ENCODE measurements around the gene COBLL1. TPM values are rescaled to one million over a fixed set of nuclear protein-coding genes. Genes with fewer than 3 reads are reported as not detected.
"Not testable (repeated sequence)": the region's sequence is repeated elsewhere in the genome, so short reads cannot be mapped to it uniquely, and the experiment has no call there.

The COBLL1 gene
- total and polyA plus RNA-seq, 8 donors = 19.1 to 74.8 (median 22.1) TPM

GRCh38 chr2:164868563-164869419, 27.2 kb upstream of the COBLL1 start:
- DNase-seq (no peak), ATAC-seq (no peak)
- H3K9me3 ChIP-seq = no peaks in the 10 kb centered on the region
- no peak overlapping the region for H3K27ac ChIP-seq
- TF ChIP-seq CTCF (IDR thresholded peaks at IDR 0.05) = no peak
- no peaks in the 10 kb centered on the region for H3K36me3 ChIP-seq
- no peaks in the 10 kb centered on the region for H3K27me3 ChIP-seq
- intact Hi-C loops (cut with DNase I) = no loop called here
- no peak overlapping the region for H3K4me3 ChIP-seq
- no peaks in the 10 kb centered on the region for H3K4me1 ChIP-seq

- Histone ChIP-seq H3K27me3 (no peaks in the 10 kb centered on the region), H3K36me3 (no peaks in the 10 kb centered on the region), H3K9me3 (no peaks in the 10 kb centered on the region), H3K4me3 (no peak overlapping the region), H3K27ac (no peak overlapping the region), H3K4me1 (no peaks in the 10 kb centered on the region)
- DNase-seq = no peak
- no peak for ATAC-seq
- TF ChIP-seq CTCF (IDR thresholded peaks at IDR 0.05) = no peak
- intact Hi-C loops (cut with DNase I) = no loop called here
Observed at GRCh38 chr2:164867779-164868397, 26.3 kb upstream of the COBLL1 start.

- ATAC-seq; DNase-seq; H3K4me1 ChIP-seq; H3K36me3 ChIP-seq; H3K9me3 ChIP-seq; H3K27ac ChIP-seq; H3K4me3 ChIP-seq; intact Hi-C loops (cut with DNase I); H3K27me3 ChIP-seq: not testable (repeated sequence)
Observed at GRCh38 chr2:164866381-164866780, 24.8 kb upstream of the COBLL1 start.

DNA sequence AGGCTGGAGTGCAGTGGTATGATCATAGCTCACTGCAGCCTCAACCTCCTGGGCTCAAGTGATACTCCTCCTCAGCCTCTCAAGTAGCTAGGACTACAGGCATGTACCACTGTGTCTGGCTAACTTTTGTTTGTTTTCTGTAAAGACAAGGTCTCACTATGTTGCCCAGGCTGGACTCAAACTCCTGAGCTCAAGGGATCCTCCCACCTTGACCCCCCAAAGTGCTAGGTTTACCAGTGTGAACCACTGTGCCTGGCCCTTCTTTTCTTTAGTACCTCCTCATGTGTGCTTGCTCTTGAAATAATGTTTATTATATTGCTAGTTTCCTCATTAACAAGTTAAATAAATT, 19.0 kb upstream of the COBLL1 start:
- Histone ChIP-seq H3K4me1 (no peaks in the 10 kb centered on the region), H3K9me3 (no peaks in the 10 kb centered on the region), H3K4me3 (no peak overlapping the region), H3K36me3 (no peaks in the 10 kb centered on the region), H3K27me3 (no peaks in the 10 kb centered on the region), H3K27ac (no peak overlapping the region)
- intact Hi-C loops (cut with DNase I) = no loop called here
- DNase-seq = no peak
- TF ChIP-seq CTCF (IDR thresholded peaks at IDR 0.05) = no peak
- ATAC-seq = no peak

GRCh38 chr2:164859906-164860693, 18.5 kb upstream of the COBLL1 start:
- H3K27ac ChIP-seq; H3K4me3 ChIP-seq; H3K9me3 ChIP-seq; ATAC-seq; intact Hi-C loops (cut with DNase I); H3K36me3 ChIP-seq; DNase-seq; H3K4me1 ChIP-seq; H3K27me3 ChIP-seq: not testable (repeated sequence)

- H3K36me3 ChIP-seq = no peaks in the 10 kb centered on the region
- H3K27ac ChIP-seq = no peak overlapping the region
- TF ChIP-seq CTCF (IDR thresholded peaks at IDR 0.05) = no peak
- no peaks in the 10 kb centered on the region for H3K27me3 ChIP-seq
- no peaks in the 10 kb centered on the region for H3K9me3 ChIP-seq
- intact Hi-C loops (cut with DNase I) = no loop called here
- H3K4me1 ChIP-seq = no peaks in the 10 kb centered on the region
- no peak overlapping the region for H3K4me3 ChIP-seq
- ATAC-seq (no peak), DNase-seq (no peak)
Observed at GRCh38 chr2:164859251-164859818, 17.7 kb upstream of the COBLL1 start.
